Measurements from ENCODE around the gene REEP3. TPM values are rescaled to one million over a fixed set of nuclear protein-coding genes. Genes with fewer than 3 reads are reported as not detected.
A peak's percentile ranks its signal among the peaks of the same experiment; 100 is the strongest.
"Not testable (repeated sequence)": the region's sequence is repeated elsewhere in the genome, so short reads cannot be mapped to it uniquely, and the experiment has no call there.

The REEP3 gene
- total and polyA plus RNA-seq, 2 experiments from 2014 or later: 44.2 to 49.2 TPM

DNA sequence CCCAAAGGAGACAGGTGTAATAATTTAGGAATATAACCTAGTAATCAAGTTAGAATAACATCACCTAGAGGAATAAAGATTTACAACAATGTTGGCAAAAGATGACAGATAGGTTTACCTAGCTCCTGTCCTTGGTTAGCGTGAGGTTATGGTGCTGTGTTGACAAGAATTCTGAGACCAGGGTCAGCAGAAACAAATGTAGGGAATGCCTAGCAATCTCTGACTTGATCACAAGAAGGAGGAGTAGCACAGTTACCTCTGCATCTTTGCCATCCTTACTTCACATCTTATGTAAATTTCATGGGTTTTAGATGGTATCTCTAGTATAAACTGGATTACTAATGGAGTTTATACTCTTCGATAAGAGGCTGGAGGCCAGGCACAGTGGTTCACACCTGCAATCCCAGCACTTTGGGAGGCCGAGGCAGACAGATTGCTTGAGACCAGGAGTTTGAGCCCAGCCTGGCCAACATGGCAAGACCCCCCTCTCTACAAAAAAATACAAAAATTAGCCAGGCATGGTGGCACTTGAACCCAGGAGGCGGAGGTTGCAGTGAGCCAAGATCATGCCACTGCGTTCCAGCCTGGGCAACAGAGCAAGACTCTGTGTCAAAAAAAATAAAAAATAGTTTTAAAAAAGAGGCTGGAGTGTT, 37.1 kb downstream of the REEP3 start:
- H3K36me3 ChIP-seq: no peaks in the 10 kb centered on the region
- H3K9me3 ChIP-seq (ENCODE audit: low read depth): no peaks in the 10 kb centered on the region
- H3K4me3 ChIP-seq: no peak overlapping the region
- no peak for DNase-seq (ENCODE audit: low read depth in 1 of 2, low spot score in 1 of 2)
- H3K27ac ChIP-seq: no peak overlapping the region
- no peaks in the 10 kb centered on the region for H3K27me3 ChIP-seq
- peaks cover 7% of the 10 kb centered on the region for H3K4me1 ChIP-seq (ENCODE audit: low read depth)
- no peak for TF ChIP-seq CTCF (IDR thresholded peaks at IDR 0.05; ENCODE audit: low read depth, low read length)

DNA sequence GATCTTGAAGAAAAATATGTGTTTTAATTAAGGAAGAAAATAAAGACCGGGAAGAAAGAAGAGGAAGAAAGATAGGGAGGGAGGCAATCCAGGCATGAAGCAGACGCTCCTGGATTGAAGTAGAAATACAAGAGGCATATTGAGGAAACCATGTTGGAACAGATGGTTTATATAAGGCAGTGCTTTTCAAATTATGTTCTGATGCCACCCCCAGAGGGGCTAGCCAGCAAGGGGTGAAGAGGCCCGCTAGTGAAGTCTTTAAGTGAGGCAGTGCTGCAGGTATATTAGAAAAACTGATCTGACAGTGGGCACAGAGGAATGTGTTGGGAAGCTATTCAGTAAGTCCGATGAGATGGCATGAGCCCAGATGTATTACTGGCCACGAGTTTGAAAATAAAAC, 40.1 kb downstream of the REEP3 start:
- Histone ChIP-seq H3K27ac (no peak overlapping the region), H3K36me3 (no peaks in the 10 kb centered on the region), H3K27me3 (no peaks in the 10 kb centered on the region), H3K9me3 (ENCODE audit: low read depth) (no peaks in the 10 kb centered on the region), H3K4me1 (ENCODE audit: low read depth) (peaks cover 14% of the 10 kb centered on the region), H3K4me3 (no peak overlapping the region)
- no peak for DNase-seq (ENCODE audit: low read depth in 1 of 2, low spot score in 1 of 2)
- no peak for TF ChIP-seq CTCF (IDR thresholded peaks at IDR 0.05; ENCODE audit: low read depth, low read length)

DNA sequence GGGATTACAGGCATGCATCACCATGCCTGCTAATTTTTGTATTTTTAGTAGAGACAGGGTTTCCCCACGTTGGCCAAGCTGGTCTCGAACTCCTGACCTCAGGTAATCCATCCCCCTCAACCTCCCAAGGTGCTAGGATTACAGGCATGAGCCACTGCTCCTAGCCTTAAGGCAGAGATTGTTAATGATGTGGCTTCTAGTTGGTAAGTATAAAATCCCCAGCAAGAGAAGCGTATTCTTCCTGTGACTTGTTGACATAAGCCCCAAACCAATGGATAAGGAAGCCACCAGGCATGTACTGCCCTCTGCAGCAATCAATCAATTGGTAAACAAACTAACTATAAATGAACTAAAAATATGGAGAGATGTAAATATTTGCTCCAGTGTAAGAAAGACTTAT, 41.2 kb downstream of the REEP3 start:
- H3K27me3 ChIP-seq: no peaks in the 10 kb centered on the region
- no peak overlapping the region for H3K4me3 ChIP-seq
- peak overlapping the region; percentile 20 for H3K27ac ChIP-seq
- no peak for TF ChIP-seq CTCF (IDR thresholded peaks at IDR 0.05; ENCODE audit: low read depth, low read length)
- H3K9me3 ChIP-seq (ENCODE audit: low read depth): no peaks in the 10 kb centered on the region
- H3K4me1 ChIP-seq (ENCODE audit: low read depth): peaks cover 12% of the 10 kb centered on the region
- DNase-seq (ENCODE audit: low read depth in 1 of 2, low spot score in 1 of 2): no peak
- no peaks in the 10 kb centered on the region for H3K36me3 ChIP-seq

- H3K9me3 ChIP-seq (ENCODE audit: low read depth): no peaks in the 10 kb centered on the region
- no peak for TF ChIP-seq CTCF (IDR thresholded peaks at IDR 0.05; ENCODE audit: low read depth, low read length)
- no peak overlapping the region for H3K4me3 ChIP-seq
- no peaks in the 10 kb centered on the region for H3K36me3 ChIP-seq
- peaks cover 8% of the 10 kb centered on the region for H3K4me1 ChIP-seq (ENCODE audit: low read depth)
- no peak for DNase-seq (ENCODE audit: low read depth in 1 of 2, low spot score in 1 of 2)
- H3K27me3 ChIP-seq: no peaks in the 10 kb centered on the region
- peak overlapping the region; percentile 20 for H3K27ac ChIP-seq
Observed at GRCh38 chr10:63562857-63563256, 41.7 kb downstream of the REEP3 start.

- H3K27ac ChIP-seq: peak overlapping the region; percentile 20
- H3K27me3 ChIP-seq: no peaks in the 10 kb centered on the region
- TF ChIP-seq CTCF (IDR thresholded peaks at IDR 0.05; ENCODE audit: low read depth, low read length): no peak
- H3K36me3 ChIP-seq: no peaks in the 10 kb centered on the region
- H3K9me3 ChIP-seq (ENCODE audit: low read depth): no peaks in the 10 kb centered on the region
- H3K4me1 ChIP-seq (ENCODE audit: low read depth): peaks cover 7% of the 10 kb centered on the region
- H3K4me3 ChIP-seq: no peak overlapping the region
- DNase-seq (ENCODE audit: low read depth in 1 of 2, low spot score in 1 of 2): no peak
Observed at GRCh38 chr10:63563623-63564022, 42.4 kb downstream of the REEP3 start.

DNA sequence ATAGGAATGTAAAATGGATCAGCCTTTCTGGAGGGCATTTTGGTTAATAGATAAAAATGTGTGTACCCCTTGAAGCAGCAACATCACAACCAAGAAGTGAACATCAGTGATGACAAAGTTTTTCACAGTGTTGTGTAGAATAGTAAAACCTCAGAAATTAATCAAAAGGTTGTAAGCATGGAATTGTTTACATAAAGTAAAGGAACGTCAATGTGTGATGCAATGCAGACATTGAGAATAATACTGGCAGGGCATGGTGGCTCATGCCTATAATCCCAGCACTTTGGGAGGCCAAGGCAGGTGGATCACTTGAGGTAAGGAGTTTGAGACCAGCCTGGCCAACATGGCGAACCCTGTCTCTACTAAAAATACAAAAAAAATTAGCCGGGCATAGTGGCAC, 43.5 kb downstream of the REEP3 start:
- H3K4me1 ChIP-seq (ENCODE audit: low read depth); H3K27ac ChIP-seq; H3K36me3 ChIP-seq; H3K27me3 ChIP-seq; H3K9me3 ChIP-seq (ENCODE audit: low read depth); DNase-seq (ENCODE audit: low read depth in 1 of 2, low spot score in 1 of 2); H3K4me3 ChIP-seq: not testable (repeated sequence)
